A673 (cell line): ENCODE data around the gene GPR101. TPM values are rescaled to one million over a fixed set of nuclear protein-coding genes. Genes with fewer than 3 reads are reported as not detected.
A peak's percentile ranks its signal among the peaks of the same experiment; 100 is the strongest.

Source experiments
- BruUV-seq: library from RNA; stranded (reverse); fragments of 400-500 nt; replicated peaks from 2 replicates; lab custom pipeline; 2021; lab: Mats Ljungman, UMichigan
- CTCF ChIA-PET: fragments of 300-600 bp; sonication (Branson Sonifier 250); formaldehyde crosslinking; loops from one replicate; lab custom pipeline; 2022; ENCODE audit warnings: antibody characterized with exemption; lab: Charles Lee
- POLR2A ChIA-PET: fragments of 300-600 bp; sonication (Branson Sonifier 250); formaldehyde crosslinking; loops from one replicate; lab custom pipeline; 2022; ENCODE audit warnings: antibody characterized with exemption; ENCODE audit not compliant: low non-redundant PET; lab: Charles Lee
- DNase-seq: peaks from one replicate; pipeline ENCODE4 v3.0.0-alpha.2; 2015; ENCODE audit warnings: low spot score
- H3K27ac ChIP-seq: fragments of 200-600 bp; sonication (generic); 2 replicates; pipeline ENCODE4 v1.5.1; 2016; ENCODE audit warnings: mixed run types, low read depth, mild to moderate bottlenecking, mixed read lengths, antibody characterized with exemption, low read length; ENCODE audit not compliant: poor library complexity, severe bottlenecking
- H3K27me3 ChIP-seq: fragments of 200-600 bp; sonication (generic); replicated peaks from 2 replicates; pipeline ENCODE4 v1.6.1; 2017; ENCODE audit warnings: mixed run types, low read depth, mild to moderate bottlenecking, mixed read lengths, antibody characterized with exemption, low read length; ENCODE audit not compliant: insufficient read depth, poor library complexity
- H3K36me3 ChIP-seq: fragments of 200-600 bp; sonication (generic); 2 replicates; pipeline ENCODE4 v1.6.1; 2016; ENCODE audit warnings: mixed run types, mild to moderate bottlenecking, mixed read lengths, antibody characterized with exemption, low read length; ENCODE audit not compliant: insufficient read depth, poor library complexity, severe bottlenecking
- H3K4me1 ChIP-seq: fragments of 200-600 bp; sonication (generic); 2 replicates; pipeline ENCODE4 v1.6.1; 2017; ENCODE audit warnings: mixed run types, mild to moderate bottlenecking, mixed read lengths, antibody characterized with exemption, low read length; ENCODE audit not compliant: insufficient read depth, poor library complexity, severe bottlenecking
- H3K4me3 ChIP-seq: fragments of 200-600 bp; sonication (generic); 2 replicates; pipeline ENCODE4 v1.5.1; 2016; ENCODE audit warnings: low read depth, mixed run types, mild to moderate bottlenecking, mixed read lengths, low read length; ENCODE audit not compliant: poor library complexity, severe bottlenecking
- H3K9me3 ChIP-seq: fragments of 200-600 bp; sonication (generic); 2 replicates; pipeline ENCODE4 v1.6.1; 2016; ENCODE audit warnings: mixed run types, low read depth, mild to moderate bottlenecking, mixed read lengths, antibody characterized with exemption, low read length; ENCODE audit not compliant: poor library complexity, severe bottlenecking
- CTCF ChIP-seq: fragments of 300-800, 200-600 bp; sonication (generic); conservative IDR thresholded peaks from 2 replicates; pipeline ENCODE4 v1.5.1; 2017; ENCODE audit warnings: low read depth, mild to moderate bottlenecking, antibody characterized with exemption, low read length, moderate library complexity, mixed read lengths
- EZH2 ChIP-seq: fragments of 200-600 bp; sonication (generic); IDR thresholded peaks from 2 replicates; pipeline ENCODE4 v1.6.1; 2017; ENCODE audit warnings: borderline replicate concordance, low read depth, mild to moderate bottlenecking, mixed read lengths, antibody characterized with exemption, low read length; ENCODE audit not compliant: poor library complexity, severe bottlenecking
- intact Hi-C: fragments of 100-400 bp; cut with micrococcal nuclease; formaldehyde crosslinking; loops from one replicate; pipeline ENCODE4 v1.10.0; 2022; ENCODE audit not compliant: unreplicated experiment
- total RNA-seq: library from RNA; stranded (reverse); gene quantifications from 2 replicates; pipeline ENCODE4 v1.2.3, GENCODE V29; 2021

GPR101 gene
- total RNA-seq, 1 experiment from 2014 or later = not detected

- no peaks in the 10 kb centered on the region for H3K9me3 ChIP-seq
- DNase-seq = no peak
- BruUV-seq = no TSS peak
- H3K27ac ChIP-seq = no peak overlapping the region
- H3K36me3 ChIP-seq = no peaks in the 10 kb centered on the region
- H3K27me3 ChIP-seq = peaks cover 41% of the 10 kb centered on the region
- H3K4me1 ChIP-seq = no peaks in the 10 kb centered on the region
- ChIA-PET POLR2A (no interaction called here), CTCF (no interaction called here)
- TF ChIP-seq CTCF = no peak
- TF ChIP-seq EZH2 = no peak
- H3K4me3 ChIP-seq = no peak overlapping the region
- intact Hi-C loops = no loop called here
Measured at GRCh38 chrX:137040113-137040794, 6.5 kb upstream of the GPR101 start.

- no peak overlapping the region for H3K4me3 ChIP-seq
- no peak for TF ChIP-seq EZH2
- no peak for TF ChIP-seq CTCF
Measured at GRCh38 chrX:137034508-137034872, 695 bp upstream of the GPR101 start.

GRCh38 chrX:137032841-137033773 is 688 bp downstream of the GPR101 start:
- no peaks in the 10 kb centered on the region for H3K9me3 ChIP-seq
- intact Hi-C loops = no loop called here
- H3K4me3 ChIP-seq = peak overlapping the region; percentile 35
- DNase-seq = no peak
- ChIA-PET POLR2A (no interaction called here), CTCF (no interaction called here)
- H3K4me1 ChIP-seq = peaks cover 5% of the 10 kb centered on the region
- H3K36me3 ChIP-seq = no peaks in the 10 kb centered on the region
- BruUV-seq = no TSS peak
- H3K27ac ChIP-seq = no peak overlapping the region
- peaks cover 84% of the 10 kb centered on the region for H3K27me3 ChIP-seq
- TF ChIP-seq EZH2 (no peak), CTCF (no peak)

More at GRCh38 chrX:137034508-137034872, 695 bp upstream of the GPR101 start:
- Histone ChIP-seq H3K4me1 (peaks cover 5% of the 10 kb centered on the region), H3K27me3 (peaks cover 83% of the 10 kb centered on the region), H3K9me3 (no peaks in the 10 kb centered on the region), H3K36me3 (no peaks in the 10 kb centered on the region), H3K27ac (no peak overlapping the region)
- ChIA-PET CTCF (no interaction called here), POLR2A (interaction anchor here (0.8 kb wide), 1 partner anchor 1896 kb away, joined by 3 read pairs; no protein-coding TSS in a partner anchor)
- no TSS peak for BruUV-seq
- intact Hi-C loops = no loop called here
- no peak for DNase-seq
